Naive thymus-derived CD4-positive, alpha-beta T cell (primary cell): ENCODE measurements around the gene NXN. TPM values are rescaled to one million over a fixed set of nuclear protein-coding genes. Genes with fewer than 3 reads are reported as not detected.

Experiments used
- ATAC-seq: fragments of 150-1000 bp; cut with Tn5 transposase; 2 replicates; pipeline ENCODE4 v1.10.0; 2021; ENCODE audit warnings: mild to moderate bottlenecking, moderate library complexity
- CTCF ChIA-PET: fragments of 350-600 bp; sonication (Branson Sonifier 250); formaldehyde crosslinking; loops from one replicate; lab custom pipeline; 2021; ENCODE audit warnings: antibody characterized with exemption; lab: Charles Lee
- POLR2A ChIA-PET: fragments of 350-600 bp; sonication (Branson Sonifier 250); formaldehyde crosslinking; loops from one replicate; lab custom pipeline; 2021; ENCODE audit warnings: antibody characterized with exemption, inconsistent platforms; lab: Charles Lee
- DNase-seq, 9 donors: peaks; one replicate each; pipeline versions ENCODE4 v3.0.0 to v3.0.0-alpha.2; 2020 to 2022; ENCODE audit warnings: mixed read lengths in 1 of 9
- H3K27ac ChIP-seq: one replicate; pipeline ENCODE4 v1.7.0; 2013; ENCODE audit warnings: mild to moderate bottlenecking, low read depth, low read length, moderate library complexity
- H3K27me3 ChIP-seq, 2 donors: one replicate each; pipeline ENCODE4 v1.7.0; 2013; ENCODE audit warnings: low read length in 2 of 2, mild to moderate bottlenecking in 2 of 2, moderate library complexity in 2 of 2; ENCODE audit not compliant: control insufficient read depth in 2 of 2, insufficient read depth in 2 of 2
- H3K36me3 ChIP-seq, 3 experiments: 1 replicate in 2 of 3; 2 replicates in 1 of 3; pipeline ENCODE4 v1.7.0; 2013; ENCODE audit warnings: low read length in 3 of 3, mild to moderate bottlenecking in 3 of 3, moderate library complexity in 1 of 3; ENCODE audit not compliant: insufficient read depth in 3 of 3, control insufficient read depth in 2 of 3
- H3K4me1 ChIP-seq, 2 donors: one replicate each; pipeline ENCODE4 v1.7.0; 2013; ENCODE audit warnings: low read length in 2 of 2, mild to moderate bottlenecking in 2 of 2, moderate library complexity in 1 of 2; ENCODE audit not compliant: control insufficient read depth in 2 of 2, insufficient read depth in 2 of 2
- H3K4me3 ChIP-seq: 2 replicates; pipeline ENCODE4 v1.7.0; 2013; ENCODE audit warnings: mild to moderate bottlenecking, low read length
- H3K9me3 ChIP-seq, 3 experiments: 1 replicate in 2 of 3; 2 replicates in 1 of 3; pipeline ENCODE4 v1.7.0; 2013; ENCODE audit warnings: low read length in 3 of 3; ENCODE audit not compliant: control insufficient read depth in 2 of 3
- H3K27ac Mint-ChIP-seq, 9 donors: one replicate each; pipeline ENCODE4 v1.8.0; 2020 to 2022; ENCODE audit warnings: mixed read lengths in 9 of 9, mild to moderate bottlenecking in 8 of 9, moderate library complexity in 5 of 9, inconsistent platforms in 2 of 9
- H3K27me3 Mint-ChIP-seq, 5 donors: one replicate each; pipeline ENCODE4 v1.8.0; 2021 to 2022; ENCODE audit warnings: mixed read lengths in 5 of 5, mild to moderate bottlenecking in 1 of 5
- H3K36me3 Mint-ChIP-seq, 5 donors: one replicate each; pipeline ENCODE4 v1.8.0; 2020 to 2022; ENCODE audit warnings: mixed read lengths in 5 of 5, mild to moderate bottlenecking in 3 of 5, inconsistent platforms in 1 of 5
- H3K4me1 Mint-ChIP-seq, 7 donors: one replicate each; pipeline ENCODE4 v1.8.0; 2020 to 2022; ENCODE audit warnings: mixed read lengths in 7 of 7, mild to moderate bottlenecking in 3 of 7, inconsistent platforms in 1 of 7
- H3K4me3 Mint-ChIP-seq, 10 donors: one replicate each; pipeline ENCODE4 v1.8.0; 2020 to 2022; ENCODE audit warnings: mild to moderate bottlenecking in 10 of 10, mixed read lengths in 10 of 10, moderate library complexity in 6 of 10, inconsistent platforms in 2 of 10
- H3K9me3 Mint-ChIP-seq, 11 donors: one replicate each; pipeline ENCODE4 v1.8.0; 2020 to 2022; ENCODE audit warnings: mixed read lengths in 11 of 11, mild to moderate bottlenecking in 4 of 11, inconsistent platforms in 1 of 11, moderate library complexity in 1 of 11
- intact Hi-C, 2 donors: fragments of 100-400 bp; cut with micrococcal nuclease; formaldehyde crosslinking; loops; one replicate each; pipeline ENCODE4 v1.15.1; 2023
- polyA plus RNA-seq, 2 donors: library from polyadenylated mRNA; unstranded; fragments of 300-500 nt; fragmentation: Illumina TruSeq; gene quantifications; one replicate each; pipeline ENCODE4 v1.2.3, GENCODE V29; 2021
- total RNA-seq, 6 experiments: library from RNA in 5 of 6; stranded (reverse) in 5 of 6; gene quantifications; 1 replicate in 5 of 6; 2 replicates in 1 of 6; pipeline ENCODE4 v1.2.3 and lab custom pipeline; 2021 to 2026

Gene NXN
- total and polyA plus RNA-seq, 7 experiments from 2014 or later, result 0.10 to 0.84 (median 0.30) TPM; not detected in 2

DNA sequence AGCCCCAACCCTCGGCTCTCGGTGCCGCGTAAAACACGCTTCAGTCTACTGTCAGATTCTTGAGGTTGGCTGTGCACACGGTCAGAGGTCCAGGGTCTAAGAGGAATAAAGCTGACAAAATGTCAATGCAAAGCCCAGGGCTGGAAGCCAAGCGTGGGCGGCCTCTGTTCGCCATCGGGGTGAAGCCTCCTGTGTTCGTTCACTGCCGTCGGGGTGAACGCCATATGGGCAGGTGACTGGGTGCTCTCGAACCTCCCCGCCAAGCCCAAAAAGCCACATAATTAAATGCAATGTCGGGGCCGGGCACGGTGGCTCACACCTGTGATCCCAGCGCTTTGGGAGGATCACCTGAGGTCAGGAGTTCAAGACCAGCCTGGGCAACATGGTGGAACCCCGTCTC lies 152.8 kb downstream of the NXN start:
- Mint-ChIP-seq H3K9me3 (peaks cover 0 to 6% (median 0%) of the 10 kb centered on the region in 11 donors), H3K4me3 (no peak overlapping the region)

DNA sequence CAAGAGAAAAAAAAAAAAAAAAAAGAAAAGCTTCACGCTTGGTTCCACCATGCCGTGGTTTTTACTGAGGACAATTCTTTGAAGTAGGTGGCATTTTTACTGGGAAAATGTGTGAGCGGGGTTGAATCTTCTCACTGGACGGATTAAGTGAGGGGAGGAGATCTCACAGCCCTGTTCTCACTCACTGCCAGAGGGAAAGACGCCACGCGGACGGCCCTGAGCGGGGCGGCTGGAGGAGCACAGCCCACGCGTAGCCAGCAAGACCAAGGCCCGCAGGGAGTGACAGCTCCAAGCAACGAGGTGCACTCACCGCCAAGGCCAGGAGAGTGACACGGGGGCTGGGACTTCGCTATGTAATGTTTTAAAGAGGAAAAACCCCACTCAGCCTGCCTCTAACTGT lies 154.4 kb downstream of the NXN start:
- H3K9me3 ChIP-seq, result no peaks in the 10 kb centered on the region
- no peaks in the 10 kb centered on the region for H3K4me1 ChIP-seq
- no peak overlapping the region for H3K4me3 Mint-ChIP-seq
- DNase-seq, result no peak
- no peak for ATAC-seq
- H3K27me3 Mint-ChIP-seq, result peaks cover 0 to 5% (median 0%) of the 10 kb centered on the region in 5 donors
- H3K27ac Mint-ChIP-seq, result no peak overlapping the region
- H3K9me3 Mint-ChIP-seq, result peaks cover 0 to 3% (median 0%) of the 10 kb centered on the region in 11 donors
- H3K27me3 ChIP-seq, result no peaks in the 10 kb centered on the region
- POLR2A ChIA-PET, result interaction anchor here (0.6 kb wide), 1 partner anchor 515 kb away, joined by 3 read pairs; no protein-coding TSS in a partner anchor
- H3K27ac ChIP-seq, result no peak overlapping the region
- H3K36me3 Mint-ChIP-seq, result no peaks in the 10 kb centered on the region
- H3K4me1 Mint-ChIP-seq, result no peaks in the 10 kb centered on the region
- intact Hi-C loops, result no loop called here
- CTCF ChIA-PET, result no interaction called here
- H3K36me3 ChIP-seq, result no peaks in the 10 kb centered on the region
- no peak overlapping the region for H3K4me3 ChIP-seq

More for the DNA sequence above, 152.8 kb downstream of the NXN start:
- intact Hi-C loops, result no loop called here
- no peaks in the 10 kb centered on the region for H3K9me3 ChIP-seq
- ChIA-PET CTCF (no interaction called here), POLR2A (no interaction called here)
- H3K27me3 ChIP-seq, result no peaks in the 10 kb centered on the region
- peaks cover 0 to 6% (median 0%) of the 10 kb centered on the region in 5 donors for H3K27me3 Mint-ChIP-seq
- DNase-seq (no peak), ATAC-seq (no peak)
- no peaks in the 10 kb centered on the region for H3K36me3 ChIP-seq
- H3K4me3 ChIP-seq, result no peak overlapping the region
- H3K27ac ChIP-seq, result no peak overlapping the region
- no peaks in the 10 kb centered on the region for H3K4me1 ChIP-seq
- H3K27ac Mint-ChIP-seq, result no peak overlapping the region
- H3K36me3 Mint-ChIP-seq, result no peaks in the 10 kb centered on the region
- no peaks in the 10 kb centered on the region for H3K4me1 Mint-ChIP-seq

DNA sequence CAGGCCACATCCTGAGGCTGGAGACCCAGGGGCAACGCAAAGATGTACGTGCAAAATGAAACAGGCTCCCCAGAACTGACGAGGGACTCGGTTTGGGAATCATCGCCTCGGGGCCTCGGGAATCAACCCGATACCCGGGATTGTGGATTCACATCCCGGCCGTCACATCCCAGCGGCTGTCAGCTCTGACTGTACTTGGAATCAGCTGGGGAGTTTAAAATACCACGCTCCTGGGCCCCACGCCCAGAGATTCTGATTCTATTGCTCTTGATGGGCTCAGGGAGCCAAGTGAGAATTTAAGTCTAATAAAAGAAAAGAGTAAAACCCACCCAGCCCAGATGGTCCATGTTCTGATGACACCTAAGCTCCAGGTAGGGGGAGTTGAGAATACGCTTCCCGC lies 155.2 kb downstream of the NXN start:
- no peaks in the 10 kb centered on the region for H3K27me3 ChIP-seq
- intact Hi-C loops, result no loop called here
- no peaks in the 10 kb centered on the region for H3K9me3 Mint-ChIP-seq
- ChIA-PET CTCF (no interaction called here), POLR2A (no interaction called here)
- ATAC-seq, result no peak
- no peaks in the 10 kb centered on the region for H3K36me3 ChIP-seq
- H3K4me3 Mint-ChIP-seq, result no peak overlapping the region
- H3K4me3 ChIP-seq, result no peak overlapping the region
- no peaks in the 10 kb centered on the region for H3K4me1 Mint-ChIP-seq
- H3K36me3 Mint-ChIP-seq, result no peaks in the 10 kb centered on the region
- no peaks in the 10 kb centered on the region for H3K9me3 ChIP-seq
- peaks cover 0 to 2% (median 0%) of the 10 kb centered on the region in 5 donors for H3K27me3 Mint-ChIP-seq
- DNase-seq, result no peak
- H3K27ac ChIP-seq, result no peak overlapping the region
- no peak overlapping the region for H3K27ac Mint-ChIP-seq
- no peaks in the 10 kb centered on the region for H3K4me1 ChIP-seq

DNA sequence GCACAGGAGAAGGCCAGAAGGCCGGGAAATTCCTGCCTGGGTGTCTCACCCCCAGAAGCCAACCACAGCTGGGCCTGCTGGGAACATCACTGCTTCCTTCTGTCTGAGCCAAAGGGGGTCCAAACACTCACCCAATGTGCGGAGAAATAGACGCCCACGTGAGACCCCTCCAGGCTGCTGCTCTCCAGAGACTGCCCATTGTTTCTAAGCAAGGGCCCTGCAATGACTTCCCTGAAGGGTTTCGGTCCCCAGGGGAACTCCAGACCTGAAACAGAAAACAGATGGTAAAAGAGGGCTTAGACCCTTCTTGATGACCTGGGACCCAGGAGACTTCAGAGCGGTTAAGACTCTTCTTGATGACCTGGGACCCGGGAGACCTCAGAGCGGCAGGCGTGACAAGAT lies 156.1 kb downstream of the NXN start:
- no peak for DNase-seq
- no peaks in the 10 kb centered on the region for H3K36me3 Mint-ChIP-seq
- no peaks in the 10 kb centered on the region for H3K36me3 ChIP-seq
- no peak for ATAC-seq
- POLR2A ChIA-PET, result no interaction called here
- peaks cover 0 to 2% (median 0%) of the 10 kb centered on the region in 5 donors for H3K27me3 Mint-ChIP-seq
- H3K4me1 ChIP-seq, result no peaks in the 10 kb centered on the region
- H3K27ac ChIP-seq, result no peak overlapping the region
- no peaks in the 10 kb centered on the region for H3K27me3 ChIP-seq
- CTCF ChIA-PET, result no interaction called here
- H3K27ac Mint-ChIP-seq, result no peak overlapping the region
- H3K4me3 Mint-ChIP-seq, result no peak overlapping the region
- no peaks in the 10 kb centered on the region for H3K9me3 ChIP-seq
- intact Hi-C loops, result no loop called here
- H3K4me1 Mint-ChIP-seq, result no peaks in the 10 kb centered on the region
- no peaks in the 10 kb centered on the region for H3K9me3 Mint-ChIP-seq
- H3K4me3 ChIP-seq, result no peak overlapping the region

DNA sequence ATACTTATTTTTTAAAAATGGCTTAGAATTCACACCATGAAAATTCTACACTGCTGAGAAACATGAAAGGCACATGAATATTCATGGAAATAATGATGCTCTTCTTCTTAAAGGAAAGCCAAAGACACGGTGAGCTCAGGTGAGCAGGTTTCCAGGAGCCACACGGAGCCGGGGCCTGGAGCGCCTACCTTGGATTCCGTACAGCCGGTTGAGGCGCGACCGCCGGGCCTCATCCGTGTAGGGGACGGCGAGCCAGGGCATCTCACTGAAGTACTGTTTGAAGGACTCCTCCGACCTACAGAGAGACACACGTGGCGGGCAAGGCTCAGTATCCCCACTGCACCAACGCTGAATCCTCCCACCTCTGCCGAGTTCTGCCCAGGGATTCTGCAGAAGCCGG lies 160.3 kb downstream of the NXN start:
- intact Hi-C loops, result no loop called here
- H3K36me3 Mint-ChIP-seq, result no peaks in the 10 kb centered on the region
- Histone ChIP-seq H3K27me3 (no peaks in the 10 kb centered on the region), H3K9me3 (no peaks in the 10 kb centered on the region), H3K36me3 (no peaks in the 10 kb centered on the region), H3K4me1 (no peaks in the 10 kb centered on the region), H3K4me3 (no peak overlapping the region), H3K27ac (no peak overlapping the region)
- CTCF ChIA-PET, result no interaction called here
- H3K4me3 Mint-ChIP-seq, result no peak overlapping the region
- ATAC-seq (no peak), DNase-seq (no peak)
- POLR2A ChIA-PET, result no interaction called here
- no peaks in the 10 kb centered on the region for H3K9me3 Mint-ChIP-seq
- H3K27ac Mint-ChIP-seq, result no peak overlapping the region
- no peaks in the 10 kb centered on the region for H3K4me1 Mint-ChIP-seq
- H3K27me3 Mint-ChIP-seq, result no peaks in the 10 kb centered on the region

DNA sequence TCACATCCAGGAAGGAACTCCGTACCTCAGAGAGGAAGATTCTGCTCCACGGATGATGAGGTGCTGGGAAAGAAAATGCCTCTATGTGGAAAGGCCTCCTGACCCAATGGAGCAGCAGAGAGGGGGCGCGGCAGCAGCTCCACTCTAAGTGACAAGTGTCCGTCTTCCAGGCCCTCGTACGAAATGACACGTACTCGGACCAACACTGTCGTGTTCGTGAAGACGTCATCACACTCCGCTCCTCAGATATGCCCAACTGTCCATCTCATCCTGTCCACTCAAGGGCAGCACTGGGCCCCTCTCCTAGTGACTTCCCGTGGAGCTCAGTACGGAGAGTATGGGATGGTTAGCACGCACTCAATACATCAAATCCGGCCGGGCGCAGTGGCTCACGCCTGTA lies 165.2 kb downstream of the NXN start:
- Histone ChIP-seq H3K4me1 (no peaks in the 10 kb centered on the region), H3K36me3 (no peaks in the 10 kb centered on the region), H3K27me3 (no peaks in the 10 kb centered on the region), H3K27ac (no peak overlapping the region), H3K4me3 (no peak overlapping the region), H3K9me3 (no peaks in the 10 kb centered on the region)
- ChIA-PET CTCF (no interaction called here), POLR2A (no interaction called here)
- ATAC-seq, result no peak
- Mint-ChIP-seq H3K4me1 (no peaks in the 10 kb centered on the region), H3K4me3 (no peak overlapping the region), H3K9me3 (peaks cover 0 to 5% (median 0%) of the 10 kb centered on the region in 11 donors), H3K36me3 (no peaks in the 10 kb centered on the region), H3K27ac (no peak overlapping the region), H3K27me3 (peaks cover 0 to 12% (median 8%) of the 10 kb centered on the region in 5 donors)
- intact Hi-C loops, result no loop called here
- DNase-seq, result no peak

DNA sequence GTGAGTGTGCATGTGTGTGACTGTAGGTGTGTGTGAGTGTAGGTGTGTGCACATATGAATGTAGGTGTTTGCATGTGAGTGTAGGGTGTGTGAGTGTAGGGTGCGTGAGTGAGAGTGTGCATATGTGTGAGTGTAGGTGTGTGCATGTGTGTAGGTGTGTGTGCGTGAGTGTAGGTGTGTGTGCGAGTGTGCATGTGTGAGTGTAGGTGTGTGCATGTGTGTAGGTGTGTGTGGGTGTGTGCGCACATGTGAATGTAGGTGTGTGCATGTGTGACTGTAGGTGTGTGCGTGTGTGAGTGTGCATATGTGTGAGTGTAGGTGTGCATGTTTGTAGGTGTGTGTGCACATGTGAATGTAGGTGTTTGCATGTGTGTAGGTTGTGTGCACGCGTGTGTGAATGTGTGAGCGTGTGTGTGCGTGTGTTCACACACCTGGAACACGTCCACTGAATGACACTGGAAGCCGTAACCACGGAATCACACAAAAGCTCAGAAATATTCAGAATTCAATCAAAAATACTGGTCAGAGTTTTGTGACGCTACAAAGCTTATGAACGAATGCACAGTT lies 166.9 kb downstream of the NXN start:
- H3K36me3 ChIP-seq, result no peaks in the 10 kb centered on the region
- H3K4me3 ChIP-seq, result no peak overlapping the region
- Mint-ChIP-seq H3K36me3 (no peaks in the 10 kb centered on the region), H3K27ac (no peak overlapping the region), H3K4me3 (no peak overlapping the region), H3K27me3 (peaks cover 0 to 17% (median 9%) of the 10 kb centered on the region in 5 donors), H3K9me3 (peaks cover 0 to 5% (median 0%) of the 10 kb centered on the region in 11 donors), H3K4me1 (no peaks in the 10 kb centered on the region)
- H3K27me3 ChIP-seq, result no peaks in the 10 kb centered on the region
- CTCF ChIA-PET, result interaction anchor here (0.6 kb wide), 1 partner anchor 44 kb away, joined by 4 read pairs; no protein-coding TSS in a partner anchor
- H3K27ac ChIP-seq, result no peak overlapping the region
- no peak for DNase-seq
- POLR2A ChIA-PET, result no interaction called here
- no peaks in the 10 kb centered on the region for H3K9me3 ChIP-seq
- intact Hi-C loops, result no loop called here
- H3K4me1 ChIP-seq, result no peaks in the 10 kb centered on the region
- ATAC-seq, result peak; percentile 24
